ENCODE measurements around the gene RAC3. TPM values are rescaled to one million over a fixed set of nuclear protein-coding genes. Genes with fewer than 3 reads are reported as not detected.

The RAC3 gene
- total RNA-seq, 1 experiment from 2014 or later, result 41.7 TPM

- DNase-seq (ENCODE audit: low read depth), result no peak
Observed at GRCh38 chr17:82054351-82055022, 23.0 kb downstream of the RAC3 start.

GRCh38 chr17:82055023-82055964 is 23.8 kb downstream of the RAC3 start:
- no peak for DNase-seq (ENCODE audit: low read depth)

- no peak for DNase-seq (ENCODE audit: low read depth)
Observed at GRCh38 chr17:82055965-82056728, 24.7 kb downstream of the RAC3 start.

- no peak for DNase-seq (ENCODE audit: low read depth)
Observed at GRCh38 chr17:82056729-82057621, 25.5 kb downstream of the RAC3 start.

GRCh38 chr17:82058230-82058854 is 26.9 kb downstream of the RAC3 start:
- DNase-seq (ENCODE audit: low read depth), result no peak

- DNase-seq (ENCODE audit: low read depth), result no peak
Observed at GRCh38 chr17:82058855-82059249, 27.4 kb downstream of the RAC3 start.

- DNase-seq (ENCODE audit: low read depth), result no peak
Observed at GRCh38 chr17:82059272-82060000, 28.0 kb downstream of the RAC3 start.

GRCh38 chr17:82060001-82060380 is 28.5 kb downstream of the RAC3 start:
- DNase-seq (ENCODE audit: low read depth), result no peak

- DNase-seq (ENCODE audit: low read depth), result no peak
Observed at GRCh38 chr17:82060614-82061013, 29.1 kb downstream of the RAC3 start.

- no peak for DNase-seq (ENCODE audit: low read depth)
Observed at GRCh38 chr17:82061047-82061925, 29.8 kb downstream of the RAC3 start.

- DNase-seq (ENCODE audit: low read depth), result no peak
Observed at GRCh38 chr17:82062076-82062983, 30.9 kb downstream of the RAC3 start.

GRCh38 chr17:82062984-82063368 is 31.5 kb downstream of the RAC3 start:
- DNase-seq (ENCODE audit: low read depth), result no peak

- no peak for DNase-seq (ENCODE audit: low read depth)
Observed at GRCh38 chr17:82063424-82064415, 32.2 kb downstream of the RAC3 start.

- no peak for DNase-seq (ENCODE audit: low read depth)
Observed at GRCh38 chr17:82064433-82065192, 33.1 kb downstream of the RAC3 start.

- no peak for DNase-seq (ENCODE audit: low read depth)
Observed at GRCh38 chr17:82065193-82065637, 33.7 kb downstream of the RAC3 start.
